ENCODE data around the gene ELL.

GRCh38 chr19:18562086-18562485 lies 40.2 kb upstream of the ELL start:
- TF ChIP-seq GLIS3 (CRISPR knock-in tag; IDR thresholded peaks at IDR 0.05) (no peak), ZFP30 (CRISPR knock-in tag; IDR thresholded peaks at IDR 0.05) (no peak)

Measured in SK-N-SH treated with all-trans-retinoic acid at 6 μM for 48 hours (cell line).